Activated T-cell treated with anti-CD3 and anti-CD28 coated beads, Interleukin-2, amount 50 U/mL, for 72 hours (primary cell): ENCODE data around the gene C3orf52. TPM values are rescaled to one million over a fixed set of nuclear protein-coding genes. Genes with fewer than 3 reads are reported as not detected.
"Not testable (repeated sequence)": the region's sequence is repeated elsewhere in the genome, so short reads cannot be mapped to it uniquely, and the experiment has no call there.

Source experiments
- ATAC-seq, 2 donors: fragments of 150-1000 bp; cut with Tn5 transposase; replicated peaks in 1 of 2; 2 replicates each; pipeline ENCODE4 v1.10.0; 2021; ENCODE audit warnings: moderate library complexity in 2 of 2, mild to moderate bottlenecking in 1 of 2
- DNase-seq, 2 donors: peaks; one replicate each; pipeline ENCODE4 v3.0.0; 2021 to 2022; ENCODE audit warnings: mixed read lengths in 1 of 2
- H3K27ac Mint-ChIP-seq: one replicate; pipeline ENCODE4 v1.8.0; 2022; ENCODE audit warnings: mild to moderate bottlenecking, moderate library complexity, mixed read lengths
- H3K27me3 Mint-ChIP-seq: one replicate; pipeline ENCODE4 v1.8.0; 2022; ENCODE audit warnings: low read depth, mixed read lengths
- H3K36me3 Mint-ChIP-seq, 2 donors: one replicate each; pipeline ENCODE4 v1.8.0; 2022; ENCODE audit warnings: mixed read lengths in 2 of 2, mild to moderate bottlenecking in 1 of 2; ENCODE audit not compliant: insufficient read depth in 2 of 2
- H3K4me1 Mint-ChIP-seq: one replicate; pipeline ENCODE4 v1.8.0; 2022; ENCODE audit warnings: low read depth, mixed read lengths
- H3K4me3 Mint-ChIP-seq, 2 donors: one replicate each; pipeline ENCODE4 v1.8.0; 2022; ENCODE audit warnings: mild to moderate bottlenecking in 2 of 2, mixed read lengths in 2 of 2, moderate library complexity in 2 of 2
- H3K9me3 Mint-ChIP-seq, 2 donors: one replicate each; pipeline ENCODE4 v1.8.0; 2022; ENCODE audit warnings: mixed read lengths in 2 of 2
- total RNA-seq, 2 donors: library from RNA; stranded (reverse); gene quantifications; one replicate each; pipeline ENCODE4 v1.2.3, GENCODE V29; 2022

Gene C3orf52
- total RNA-seq, 2 donors from 2014 or later, result 3.2 to 4.1 TPM

DNA sequence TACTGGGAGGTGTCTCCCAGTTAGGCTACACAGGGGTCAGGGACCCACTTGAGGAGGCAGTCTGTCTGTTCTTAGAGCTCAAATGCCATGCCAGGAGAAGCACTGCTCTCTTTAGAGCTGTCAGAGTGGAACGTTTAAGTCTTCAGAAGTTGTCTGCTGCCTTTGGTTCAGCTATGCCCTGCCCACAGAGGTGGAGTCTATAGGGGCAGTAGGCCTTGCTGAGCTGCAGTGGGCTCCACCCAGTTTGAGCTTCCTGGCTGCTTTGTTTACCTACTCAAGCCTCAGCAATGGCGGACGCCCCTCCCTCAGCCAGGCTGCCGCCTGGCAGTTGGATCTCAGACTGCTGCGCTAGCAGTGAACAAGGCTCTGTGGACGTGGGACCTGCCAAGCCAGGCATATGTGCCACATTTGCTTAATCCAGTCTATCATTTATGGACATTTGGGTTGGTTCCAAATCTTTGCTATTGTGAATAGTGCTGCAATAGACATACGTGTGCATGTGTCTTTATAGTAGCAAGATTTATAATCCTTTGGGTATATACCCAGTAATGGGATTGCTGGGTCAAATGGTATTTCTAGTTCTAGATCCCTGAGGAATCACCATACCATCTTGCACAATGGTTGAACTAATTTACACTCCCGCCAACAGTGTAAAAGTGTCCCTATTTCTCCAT lies 13.7 kb upstream of the C3orf52 start:
- H3K36me3 Mint-ChIP-seq, result peaks cover 3 to 11% of the 10 kb centered on the region in 2 donors

DNA sequence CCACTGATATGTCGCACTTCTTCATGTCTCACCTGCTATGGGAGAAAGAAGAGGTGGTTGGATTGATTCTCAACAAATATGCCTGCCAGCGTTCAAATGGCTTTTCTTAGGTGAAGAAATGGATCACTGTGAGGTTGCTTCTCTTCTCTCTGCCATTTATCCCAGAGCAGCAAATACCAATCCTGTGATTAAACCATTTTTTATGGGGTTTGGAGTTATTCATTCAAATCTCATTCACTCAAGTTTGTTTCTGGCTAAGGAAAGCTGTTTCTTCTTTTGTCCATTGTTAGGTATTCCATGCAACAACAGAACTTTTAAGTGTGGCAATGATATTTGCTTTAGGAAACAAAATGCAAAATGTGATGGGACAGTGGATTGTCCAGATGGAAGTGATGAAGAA lies 12.2 kb upstream of the C3orf52 start:
- Mint-ChIP-seq H3K9me3 (peaks cover 4 to 5% of the 10 kb centered on the region in 2 donors), H3K36me3 (peaks cover 3 to 11% of the 10 kb centered on the region in 2 donors), H3K4me3 (no peak overlapping the region), H3K4me1 (peaks cover 42% of the 10 kb centered on the region), H3K27me3 (no peaks in the 10 kb centered on the region), H3K27ac (no peak overlapping the region)
- ATAC-seq (no peak), DNase-seq (no peak)

More for the DNA sequence above, 13.7 kb upstream of the C3orf52 start:
- Mint-ChIP-seq H3K4me3 (peak overlapping the region; percentile 79 to 85), H3K4me1 (peaks cover 42% of the 10 kb centered on the region), H3K27ac (peak overlapping the region; percentile 51)
- not testable (repeated sequence) for H3K27me3 Mint-ChIP-seq, H3K9me3 Mint-ChIP-seq
- peak; percentile 37 to 43 for ATAC-seq
- peak; percentile 72 to 79 for DNase-seq

DNA sequence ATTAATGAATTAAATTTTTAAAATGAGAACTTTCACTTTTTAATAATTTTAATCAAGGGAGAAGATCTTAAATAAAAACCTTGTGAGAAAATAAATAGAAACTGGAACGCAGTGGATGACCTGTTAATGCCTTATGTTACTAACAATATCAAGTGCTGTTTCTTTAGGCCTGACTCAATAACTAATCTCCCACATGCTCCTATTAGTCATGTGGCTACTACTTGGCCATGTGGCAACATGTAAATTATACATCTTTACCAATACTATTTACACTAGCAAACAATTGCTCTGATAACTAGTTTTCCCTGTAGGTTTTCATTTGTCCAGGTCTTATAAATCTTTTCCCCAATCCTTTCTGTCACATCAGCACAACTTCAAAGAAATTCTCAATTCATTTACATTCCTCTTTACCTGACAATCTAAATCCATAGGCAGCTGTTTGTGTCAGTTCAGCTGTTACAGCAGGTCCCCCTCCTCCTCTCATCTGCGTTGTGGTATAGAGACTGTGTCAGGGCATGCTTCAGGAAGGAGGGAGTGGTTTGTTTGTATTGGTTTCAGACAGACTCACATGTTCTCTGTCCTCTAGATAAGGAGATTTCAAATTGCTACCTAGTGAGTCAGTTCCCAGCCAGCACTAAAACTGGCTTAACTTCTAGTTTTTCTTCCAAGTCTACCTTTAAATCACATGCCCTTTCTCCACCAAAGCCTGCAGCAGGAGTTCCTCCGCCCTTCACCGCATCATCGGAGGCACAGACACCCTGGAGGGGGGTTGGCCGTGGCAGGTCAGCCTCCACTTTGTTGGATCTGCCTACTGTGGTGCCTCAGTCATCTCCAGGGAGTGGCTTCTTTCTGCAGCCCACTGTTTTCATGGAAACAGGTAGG lies 11.3 kb upstream of the C3orf52 start:
- H3K4me3 Mint-ChIP-seq, result peak overlapping the region; percentile 51 to 64

DNA sequence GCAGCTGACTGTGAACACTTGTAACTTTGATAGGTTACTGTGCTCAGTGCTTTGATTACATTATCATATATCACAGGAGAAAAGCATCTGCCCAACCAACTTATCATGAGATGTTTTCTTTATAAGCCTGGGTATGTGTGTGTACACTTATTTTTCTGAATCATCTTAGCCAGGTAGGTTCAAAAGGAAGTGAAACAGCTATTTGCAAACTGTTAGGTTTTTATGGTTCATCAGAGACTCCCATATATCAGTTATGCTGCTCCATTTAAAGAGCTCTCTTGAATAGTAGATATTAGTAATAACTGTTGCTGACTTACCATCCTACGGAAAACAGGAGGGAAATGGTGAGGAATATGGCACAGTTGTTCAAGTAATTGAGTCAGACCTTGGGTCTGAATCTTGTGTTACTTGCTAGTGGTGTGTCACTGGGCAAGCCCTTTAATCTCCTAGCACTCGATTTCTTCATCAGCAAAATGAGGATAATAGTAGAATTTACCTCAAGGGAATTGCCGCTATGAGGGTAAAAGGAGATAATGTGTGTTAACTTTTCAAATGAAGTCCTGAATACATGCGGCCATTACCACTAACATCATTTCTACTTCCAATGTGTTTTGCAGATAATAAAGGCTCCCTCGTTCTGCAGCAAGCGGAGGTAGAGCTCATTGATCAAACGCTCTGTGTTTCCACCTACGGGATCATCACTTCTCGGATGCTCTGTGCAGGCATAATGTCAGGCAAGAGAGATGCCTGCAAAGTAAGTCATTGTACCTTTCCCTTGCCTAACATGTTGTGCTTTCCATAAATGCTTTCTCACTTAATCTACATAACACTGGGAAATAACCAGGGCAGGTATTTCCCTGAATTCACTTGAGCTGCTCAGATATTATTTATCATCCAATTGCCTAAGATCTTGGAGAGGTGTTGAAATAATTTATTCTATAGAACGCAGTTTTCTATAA lies 7.8 kb upstream of the C3orf52 start:
- Mint-ChIP-seq H3K4me3 (no peak overlapping the region), H3K36me3 (no peaks in the 10 kb centered on the region), H3K4me1 (peaks cover 21% of the 10 kb centered on the region), H3K27me3 (no peaks in the 10 kb centered on the region), H3K27ac (no peak overlapping the region), H3K9me3 (no peaks in the 10 kb centered on the region)
- ATAC-seq (no peak), DNase-seq (no peak)

More for the DNA sequence above, 11.3 kb upstream of the C3orf52 start:
- Mint-ChIP-seq H3K4me1 (peaks cover 42% of the 10 kb centered on the region), H3K36me3 (peaks cover 3 to 8% of the 10 kb centered on the region in 2 donors), H3K27me3 (no peaks in the 10 kb centered on the region), H3K27ac (no peak overlapping the region), H3K9me3 (peaks cover 3% of the 10 kb centered on the region in 2 donors)
- peak; percentile 98 for ATAC-seq
- peak; percentile 37 to 46 for DNase-seq

DNA sequence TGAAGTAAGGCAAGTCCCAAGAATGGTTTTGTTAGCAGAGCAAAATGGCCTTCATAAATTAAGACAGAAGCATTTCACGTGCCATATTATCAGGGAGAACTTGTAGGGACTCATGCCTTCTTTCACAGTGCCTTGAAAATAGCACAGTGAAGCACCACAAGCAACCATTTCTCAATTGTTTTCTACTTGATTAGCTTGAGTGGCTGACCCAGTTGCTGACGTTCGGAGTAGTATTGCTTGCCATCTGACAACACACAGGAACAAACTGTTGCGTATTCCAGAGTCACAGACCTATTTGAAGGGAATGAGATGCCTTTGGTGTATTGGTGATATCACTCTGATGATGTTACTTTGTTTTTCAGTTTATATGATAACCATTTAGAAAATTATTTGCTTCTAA lies 3.0 kb upstream of the C3orf52 start:
- Mint-ChIP-seq H3K27ac (no peak overlapping the region), H3K27me3 (peaks cover 12% of the 10 kb centered on the region), H3K36me3 (no peaks in the 10 kb centered on the region), H3K9me3 (no peaks in the 10 kb centered on the region), H3K4me1 (peaks cover 27% of the 10 kb centered on the region), H3K4me3 (no peak overlapping the region)
- DNase-seq (no peak), ATAC-seq (no peak)

DNA sequence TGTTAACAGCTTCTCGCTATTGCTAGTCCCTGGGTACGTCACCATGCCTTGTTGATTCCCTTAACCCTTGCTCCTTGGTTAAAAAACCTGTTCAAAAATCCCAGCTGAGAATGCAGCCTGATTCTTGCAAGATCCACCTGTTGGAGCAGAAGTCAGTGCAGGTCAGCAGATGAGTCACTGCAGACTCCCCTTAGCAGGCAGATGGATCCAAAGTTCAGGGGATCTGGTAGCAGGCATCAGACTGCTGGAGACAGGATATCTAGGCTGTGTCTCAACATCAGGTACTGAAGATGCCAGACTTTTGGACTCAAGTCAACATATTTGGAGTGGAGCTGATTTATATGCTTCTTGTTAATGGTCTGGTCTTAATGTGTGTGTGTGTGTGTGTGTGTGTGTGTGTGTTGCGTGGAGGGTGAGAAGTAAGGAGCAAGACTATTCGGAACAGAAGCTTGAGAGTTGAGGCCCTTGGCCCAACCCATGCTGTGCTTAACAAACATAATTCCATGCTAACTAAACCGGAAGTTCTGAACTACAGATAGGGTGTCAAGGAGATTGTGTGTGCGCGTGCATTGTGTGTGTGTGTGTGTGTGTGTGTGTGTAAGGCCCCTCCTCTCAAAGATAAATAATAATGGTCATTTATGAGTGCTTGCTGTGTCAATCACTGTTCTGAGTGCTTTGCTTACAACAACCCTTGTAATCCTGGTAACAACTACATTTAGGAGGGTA lies 1.0 kb upstream of the C3orf52 start:
- H3K9me3 Mint-ChIP-seq, result no peaks in the 10 kb centered on the region
- no peak for DNase-seq
- H3K27ac Mint-ChIP-seq, result no peak overlapping the region
- H3K4me1 Mint-ChIP-seq, result peaks cover 29% of the 10 kb centered on the region
- H3K4me3 Mint-ChIP-seq, result peak overlapping the region; percentile 55 to 87
- ATAC-seq, result no peak
- no peaks in the 10 kb centered on the region for H3K36me3 Mint-ChIP-seq
- H3K27me3 Mint-ChIP-seq, result peaks cover 20% of the 10 kb centered on the region

DNA sequence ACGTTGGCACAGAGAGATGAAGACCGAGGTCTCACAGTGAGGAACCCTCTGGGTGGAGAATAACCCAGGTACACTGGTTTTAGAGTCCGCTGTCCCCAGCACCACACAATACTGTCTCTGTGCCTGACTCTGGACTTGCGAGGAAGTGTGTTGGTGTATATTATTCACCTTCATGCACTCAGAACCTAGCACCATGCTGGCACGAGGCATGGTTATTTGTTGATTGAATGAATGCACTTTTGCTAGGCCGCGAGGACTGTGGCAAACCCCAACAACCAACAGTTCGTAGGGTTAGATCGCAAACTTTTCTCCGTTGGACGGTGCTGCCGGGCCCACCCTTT lies 484 bp upstream of the C3orf52 start:
- peak overlapping the region; percentile 87 to 91 for H3K4me3 Mint-ChIP-seq
- DNase-seq (no peak), ATAC-seq (peak; percentile 1 to 2)
- H3K4me1 Mint-ChIP-seq, result peaks cover 29% of the 10 kb centered on the region
- H3K9me3 Mint-ChIP-seq, result no peaks in the 10 kb centered on the region
- peaks cover 20% of the 10 kb centered on the region for H3K27me3 Mint-ChIP-seq
- no peaks in the 10 kb centered on the region for H3K36me3 Mint-ChIP-seq
- no peak overlapping the region for H3K27ac Mint-ChIP-seq

DNA sequence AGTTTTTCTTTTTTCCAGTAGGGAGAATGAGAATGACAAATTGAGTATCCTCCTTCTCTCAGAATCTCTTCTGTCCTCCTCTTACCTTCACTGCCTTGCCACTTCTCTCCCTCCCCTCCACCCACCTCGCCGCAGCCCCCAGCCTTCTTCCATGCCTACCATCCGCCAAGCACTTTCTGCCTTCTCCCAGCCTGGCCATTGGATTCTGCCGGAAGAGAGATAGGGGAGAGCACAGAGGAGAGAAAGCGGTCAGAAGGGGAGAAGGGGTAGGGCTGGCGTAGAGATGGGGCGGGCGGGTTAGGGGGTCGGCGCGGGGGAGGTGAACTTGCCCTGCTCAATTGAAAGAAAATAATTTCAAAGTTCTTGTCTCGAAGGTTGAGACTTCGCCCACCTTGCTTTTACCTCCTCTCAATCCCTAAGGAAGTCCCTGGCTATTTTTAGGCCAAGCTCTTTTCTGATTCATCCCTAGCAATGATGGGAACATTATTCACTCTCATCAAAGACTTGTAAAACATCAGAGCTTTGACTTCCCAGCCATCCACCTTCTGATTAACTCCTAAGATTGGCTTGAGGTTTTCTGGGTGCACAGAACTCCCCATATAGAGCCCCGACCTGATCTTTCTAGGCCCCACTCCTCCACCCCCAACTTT lies 811 bp downstream of the C3orf52 start:
- DNase-seq, result no peak
- Mint-ChIP-seq H3K27me3 (peaks cover 20% of the 10 kb centered on the region), H3K9me3 (no peaks in the 10 kb centered on the region), H3K4me1 (peaks cover 29% of the 10 kb centered on the region), H3K36me3 (no peaks in the 10 kb centered on the region), H3K4me3 (peak overlapping the region; percentile 87 to 91), H3K27ac (peak overlapping the region; percentile 36)
- ATAC-seq, result no peak

DNA sequence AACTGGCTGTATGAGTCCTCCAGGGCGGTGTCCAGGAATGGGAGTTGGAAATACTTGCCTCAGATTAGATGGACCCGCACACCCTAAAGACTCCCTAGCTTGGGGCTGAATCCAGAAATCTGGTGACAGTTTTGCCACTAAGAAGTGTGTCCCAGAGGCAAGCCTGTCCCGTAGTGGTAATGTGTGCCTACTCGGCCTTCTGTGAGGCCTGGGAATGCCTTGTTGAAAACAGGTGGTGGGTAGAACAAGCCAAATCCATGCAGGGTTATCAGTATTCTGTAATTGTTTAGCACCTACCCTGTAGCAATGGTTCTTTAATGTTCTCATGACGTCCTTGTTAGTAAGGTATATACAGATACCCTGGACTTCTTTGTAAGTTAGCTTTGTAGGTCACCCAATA lies 1.6 kb downstream of the C3orf52 start:
- Mint-ChIP-seq H3K27ac (no peak overlapping the region), H3K9me3 (no peaks in the 10 kb centered on the region), H3K36me3 (no peaks in the 10 kb centered on the region), H3K4me1 (peaks cover 36% of the 10 kb centered on the region), H3K4me3 (peak overlapping the region; percentile 87 to 91), H3K27me3 (peaks cover 20% of the 10 kb centered on the region)
- no peak for ATAC-seq
- DNase-seq, result no peak

DNA sequence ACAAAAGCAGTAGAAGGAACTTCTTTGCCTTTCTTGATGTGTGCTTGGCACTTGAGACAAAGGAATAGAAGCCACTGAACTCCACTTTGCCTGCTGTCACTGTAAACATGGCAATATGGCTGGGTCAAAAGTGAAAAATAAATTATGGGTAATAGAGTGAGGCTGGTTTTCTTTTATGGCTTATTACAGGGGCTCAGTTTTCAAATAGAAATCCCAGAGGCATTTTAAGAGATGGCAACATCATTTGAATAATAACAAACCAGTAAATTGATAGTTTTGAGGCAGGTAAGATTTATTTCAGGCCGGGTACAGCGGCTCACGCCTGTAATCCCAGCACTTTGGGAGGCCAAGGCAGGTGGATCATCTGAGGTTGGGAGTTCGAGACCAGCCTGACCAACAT lies 2.8 kb downstream of the C3orf52 start:
- DNase-seq (no peak), ATAC-seq (no peak)
- Mint-ChIP-seq H3K4me1 (peaks cover 44% of the 10 kb centered on the region), H3K9me3 (no peaks in the 10 kb centered on the region), H3K27me3 (peaks cover 20% of the 10 kb centered on the region), H3K27ac (no peak overlapping the region), H3K4me3 (no peak overlapping the region), H3K36me3 (no peaks in the 10 kb centered on the region)

DNA sequence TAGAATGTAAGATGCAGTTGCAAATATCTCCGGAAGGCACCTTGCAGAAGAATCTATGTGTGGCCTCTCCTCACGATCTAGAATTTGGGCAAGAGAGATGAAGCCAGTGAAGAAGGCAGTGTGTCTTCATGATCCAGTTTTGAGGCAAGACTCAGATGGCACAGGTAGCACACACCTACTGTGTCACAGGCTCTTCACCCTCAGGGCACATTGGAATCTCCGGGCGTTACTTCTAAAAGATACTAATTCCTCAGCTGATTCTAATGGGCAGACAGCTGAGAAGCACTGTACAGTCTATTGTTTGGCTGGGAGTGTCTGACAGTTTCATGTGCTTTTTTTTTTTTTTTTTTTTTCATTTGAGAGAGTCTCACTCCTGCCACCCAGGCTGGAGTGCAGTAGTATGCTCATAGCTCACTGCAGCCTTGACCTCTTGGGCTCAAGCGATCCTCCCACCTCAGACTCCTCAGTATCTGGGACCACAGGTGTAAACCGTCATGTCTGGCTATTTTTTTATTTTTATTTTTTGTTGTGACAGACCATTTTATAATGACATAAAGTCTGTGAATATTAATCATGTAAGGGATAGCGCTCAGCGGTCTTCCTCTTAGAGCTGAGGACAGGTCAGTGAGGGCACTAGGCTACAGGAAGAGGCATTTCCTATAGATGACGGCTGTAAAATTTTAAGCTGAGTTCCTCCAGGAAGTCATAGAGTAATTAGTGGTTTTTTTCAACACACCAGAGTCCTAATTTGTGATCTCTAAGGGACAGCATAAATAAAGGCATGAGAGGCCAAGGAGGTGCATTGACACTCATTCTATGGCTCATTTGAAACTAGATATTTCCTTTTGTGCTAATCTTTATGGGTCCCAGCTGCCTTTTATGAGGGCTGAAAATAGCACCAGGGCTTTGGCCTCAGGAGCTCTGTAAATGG lies 4.0 kb downstream of the C3orf52 start:
- no peak overlapping the region for H3K4me3 Mint-ChIP-seq
- no peaks in the 10 kb centered on the region for H3K9me3 Mint-ChIP-seq
- H3K4me1 Mint-ChIP-seq, result peaks cover 44% of the 10 kb centered on the region
- no peak for DNase-seq
- H3K27me3 Mint-ChIP-seq, result peaks cover 20% of the 10 kb centered on the region
- no peaks in the 10 kb centered on the region for H3K36me3 Mint-ChIP-seq
- ATAC-seq, result no peak
- no peak overlapping the region for H3K27ac Mint-ChIP-seq
